Kasumi-1 (cell line): Measurements from ENCODE around the gene NUP210.

Experiments used
- DNase-seq, 2 experiments: peaks; one replicate each; lab custom pipeline; 2025; lab: John Stamatoyannopoulos, UW

Gene NUP210

DNA sequence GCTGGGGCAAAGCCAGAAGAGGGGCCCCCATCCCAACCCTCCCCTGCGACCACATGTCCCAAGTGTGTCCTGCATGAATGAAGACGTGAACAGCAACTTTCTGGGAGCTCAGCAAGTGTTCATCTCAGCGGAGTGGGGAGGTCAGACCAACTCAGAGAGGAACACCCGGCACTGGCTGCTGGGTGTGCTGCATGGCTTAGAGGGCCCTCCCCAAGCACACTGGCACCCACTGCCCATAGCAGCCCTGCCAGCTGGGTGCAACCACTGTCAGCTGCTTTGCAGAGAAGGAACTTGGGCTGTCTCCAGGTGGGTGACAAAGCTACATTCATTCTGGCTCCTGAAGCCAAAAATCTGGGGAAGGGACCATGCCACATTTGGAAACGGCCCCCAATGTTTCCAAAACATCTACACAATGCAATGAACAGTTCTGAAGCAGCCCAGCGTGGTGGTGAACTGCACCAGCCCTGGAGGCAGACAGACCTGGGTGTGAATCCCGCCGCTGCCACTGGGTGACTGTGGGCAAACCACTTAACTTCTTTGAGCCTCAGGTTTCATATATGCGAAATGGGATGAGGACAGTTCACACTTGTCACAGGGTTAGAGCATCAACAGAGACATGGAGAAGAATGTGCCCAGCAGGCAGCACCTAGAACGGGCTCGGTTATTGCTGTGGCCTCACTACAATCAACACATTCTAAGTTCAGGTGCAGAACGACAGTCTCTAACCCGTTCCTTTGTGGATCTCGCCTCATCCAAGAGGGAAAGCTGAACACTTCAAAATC lies 145.4 kb downstream of the NUP210 start:
- DNase-seq = no peak

GRCh38 chr3:13274125-13274524 lies 146.0 kb downstream of the NUP210 start:
- DNase-seq = no peak

DNA sequence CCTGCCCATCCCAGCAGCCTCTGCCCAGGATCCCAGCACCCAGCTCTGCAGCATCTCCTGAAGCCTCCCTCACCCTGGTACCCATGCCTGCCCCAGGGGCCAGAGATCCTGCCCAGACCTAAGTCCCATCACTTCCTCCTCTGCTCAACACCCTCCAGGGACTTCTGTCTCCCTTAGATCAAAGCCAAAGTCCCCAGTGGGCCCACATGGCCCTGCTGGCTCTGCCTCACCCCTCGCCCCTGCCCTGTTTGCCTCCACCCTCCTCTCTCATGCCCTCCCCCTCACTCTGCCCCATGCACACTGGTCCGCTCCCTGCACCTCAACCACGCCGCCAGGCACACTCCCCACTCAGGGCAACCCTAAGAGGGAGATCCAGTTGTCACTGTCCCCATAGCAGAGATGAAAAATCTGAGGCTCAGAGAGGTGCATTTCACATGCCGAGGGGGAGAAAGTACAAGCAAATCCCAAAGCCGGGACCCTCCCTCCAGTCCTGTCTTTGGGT lies 146.5 kb downstream of the NUP210 start:
- DNase-seq = no peak

DNA sequence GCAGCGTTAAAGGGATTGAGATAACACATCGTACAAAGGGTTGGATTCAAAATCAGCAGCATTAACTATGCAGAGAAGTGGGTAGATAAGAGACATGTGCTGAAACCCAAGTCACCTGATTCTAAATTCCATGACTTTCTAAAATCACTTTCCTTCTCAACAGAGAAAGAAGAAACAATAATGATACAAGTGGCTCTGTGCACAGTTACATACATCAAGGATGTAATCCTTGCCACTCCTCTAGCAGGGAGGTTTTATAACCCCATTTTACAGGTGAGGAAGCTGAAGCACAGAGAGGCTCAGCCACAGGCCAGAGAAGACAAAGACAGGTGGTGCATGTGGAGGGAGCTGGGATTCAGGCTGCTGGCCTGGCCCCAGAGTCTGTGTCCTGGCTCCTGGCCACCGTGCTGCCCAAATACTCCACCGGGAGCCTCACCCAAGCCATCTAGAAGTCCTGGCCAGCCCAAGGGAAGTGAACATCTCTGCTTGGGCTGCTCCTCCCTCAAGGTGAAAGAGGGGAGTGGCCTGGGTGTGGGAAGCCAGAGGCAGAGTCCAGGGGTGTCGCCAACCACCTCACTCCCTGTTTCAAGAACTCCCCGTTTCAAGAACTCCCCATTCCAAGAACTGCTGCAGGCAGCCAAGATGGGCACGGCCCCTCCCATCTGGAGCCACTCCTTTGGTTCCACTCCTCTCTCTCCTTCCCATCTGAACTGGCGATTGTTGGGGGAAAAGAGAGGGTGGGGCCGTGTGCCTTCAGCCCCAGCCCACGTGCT lies 147.1 kb downstream of the NUP210 start:
- no peak for DNase-seq

- no peak for DNase-seq
Measured at GRCh38 chr3:13269711-13270378, 150.3 kb downstream of the NUP210 start.

DNA sequence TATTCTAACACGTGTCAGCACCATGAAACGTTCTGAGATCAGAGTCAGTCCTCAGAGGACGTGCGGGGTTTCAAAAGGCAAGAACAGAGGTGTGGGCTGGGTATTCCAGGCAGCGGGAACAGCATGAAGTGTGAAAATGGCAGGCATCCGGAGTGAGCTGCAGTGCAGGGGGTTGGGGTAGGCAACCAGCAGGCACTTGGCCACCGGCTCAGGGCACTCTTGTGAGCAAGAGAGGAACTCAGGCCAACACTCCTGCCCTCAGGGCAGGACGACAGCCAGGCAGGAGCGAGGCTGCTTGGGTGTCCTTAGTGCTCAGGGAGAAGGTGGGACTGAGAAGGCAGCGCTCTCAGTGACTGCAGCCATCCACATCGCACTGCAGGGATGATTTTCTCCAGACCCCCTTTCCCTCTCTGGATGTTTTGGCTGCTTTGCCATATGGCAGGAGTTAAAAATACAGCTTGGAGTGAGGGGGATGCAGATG lies 151.1 kb downstream of the NUP210 start:
- DNase-seq = no peak

- no peak for DNase-seq
Measured at GRCh38 chr3:13268120-13268519, 152.0 kb downstream of the NUP210 start.

DNA sequence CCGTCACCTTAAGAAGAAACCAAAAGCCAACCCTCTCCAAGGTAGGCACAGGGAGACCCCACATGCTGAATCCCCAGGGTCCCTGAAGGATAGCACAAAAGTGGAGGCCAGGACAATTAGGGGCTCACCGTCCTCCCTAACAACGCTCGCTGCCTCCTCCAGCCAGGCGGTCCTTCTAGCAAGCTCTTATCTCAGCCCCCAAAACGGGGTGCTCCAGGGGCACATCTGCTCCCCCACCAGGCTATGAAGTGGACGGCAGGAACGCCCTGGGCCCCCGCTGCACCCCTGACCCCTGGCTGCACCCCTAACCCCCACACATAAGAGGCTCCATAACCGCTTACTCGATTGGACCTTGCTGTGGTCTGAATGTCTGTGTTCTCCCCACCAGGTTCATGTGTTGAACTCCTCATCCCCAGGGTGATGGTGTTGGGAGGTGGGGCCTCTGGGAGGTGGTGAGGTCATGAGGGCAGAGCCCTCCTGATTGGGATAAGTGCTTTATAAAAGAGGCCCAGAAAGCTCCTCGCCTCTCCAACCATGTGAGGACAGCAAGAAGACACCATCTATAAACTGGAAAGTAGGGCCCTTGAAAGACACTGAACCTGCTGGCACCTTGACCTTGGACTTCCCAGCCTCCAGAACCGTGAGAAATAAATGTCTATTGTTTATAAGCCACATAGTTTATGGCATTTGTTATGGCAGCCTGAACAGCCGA lies 153.3 kb downstream of the NUP210 start:
- no peak for DNase-seq
